ENCODE measurements around the gene ULK4. TPM values are rescaled to one million over a fixed set of nuclear protein-coding genes. Genes with fewer than 3 reads are reported as not detected.

ULK4 gene
- total RNA-seq, 1 experiment from 2014 or later = 6.3 TPM

GRCh38 chr3:41598402-41599126 is 363.3 kb downstream of the ULK4 start:
- no peaks in the 10 kb centered on the region for H3K36me3 ChIP-seq (ENCODE audit: control insufficient read depth in 1 of 2, insufficient read depth in 2 of 2, low read length in 2 of 2)
- DNase-seq (ENCODE audit: low read depth, low spot score) (no peak), ATAC-seq (no peak)
- TF ChIP-seq CTCF (IDR thresholded peaks at IDR 0.05 in 2 of 3, conservative IDR thresholded peaks at IDR 0.05 in 1 of 3; ENCODE audit: borderline replicate concordance in 1 of 3, insufficient read depth in 1 of 3, low read depth in 2 of 3, low read length in 2 of 3) (no peak), EZH2 (IDR thresholded peaks at IDR 0.05) (no peak)
- H2AFZ ChIP-seq (ENCODE audit: low read depth, low read length, poor library complexity, severe bottlenecking) = no peak overlapping the region
- H3K27ac ChIP-seq (ENCODE audit: low read depth, low read length) = no peak overlapping the region
- H3K9me3 ChIP-seq (ENCODE audit: control insufficient read depth in 1 of 2, insufficient read depth in 1 of 2, low read depth in 1 of 2, low read length in 2 of 2) = no peaks in the 10 kb centered on the region
- H3K27me3 ChIP-seq (ENCODE audit: insufficient read depth, low read length) = no peaks in the 10 kb centered on the region
- H3K9me2 ChIP-seq (ENCODE audit: insufficient read depth) = no peaks in the 10 kb centered on the region
- no peak overlapping the region for H3K9ac ChIP-seq (ENCODE audit: low read length)
- no peak overlapping the region for H3K4me2 ChIP-seq (ENCODE audit: low read length)
- intact Hi-C loops (cut with micrococcal nuclease) = no loop called here
- ChIA-PET CTCF (no interaction called here), POLR2A (no interaction called here), RAD21 (ENCODE audit: low non-redundant PET in 1 of 2, low total read pairs in 2 of 2, uncharacterized antibody in 2 of 2, unreplicated experiment in 2 of 2) (no interaction called here)
- no peaks in the 10 kb centered on the region for H3K4me1 ChIP-seq (ENCODE audit: control insufficient read depth in 1 of 2, insufficient read depth in 2 of 2, low read length in 2 of 2)
- no peaks in the 10 kb centered on the region for H3K79me2 ChIP-seq (ENCODE audit: insufficient read depth, low read length)
- H3K4me3 ChIP-seq (replicated peaks in 1 of 2; ENCODE audit: low read depth in 1 of 2, low read length in 2 of 2) = no peak overlapping the region
- H4K20me1 ChIP-seq (ENCODE audit: insufficient read depth) = no peaks in the 10 kb centered on the region
- no TSS peak for BruUV-seq (replicated peaks)

GRCh38 chr3:41593774-41594173 is 368.1 kb downstream of the ULK4 start:
- ChIA-PET CTCF (no interaction called here), POLR2A (no interaction called here), RAD21 (ENCODE audit: low non-redundant PET in 1 of 2, low total read pairs in 2 of 2, uncharacterized antibody in 2 of 2, unreplicated experiment in 2 of 2) (no interaction called here)
- no peaks in the 10 kb centered on the region for H3K27me3 ChIP-seq (ENCODE audit: insufficient read depth, low read length)
- H3K27ac ChIP-seq (ENCODE audit: low read depth, low read length) = no peak overlapping the region
- no peaks in the 10 kb centered on the region for H3K4me1 ChIP-seq (ENCODE audit: control insufficient read depth in 1 of 2, insufficient read depth in 2 of 2, low read length in 2 of 2)
- H3K4me3 ChIP-seq (replicated peaks in 1 of 2; ENCODE audit: low read depth in 1 of 2, low read length in 2 of 2) = no peak overlapping the region
- intact Hi-C loops (cut with micrococcal nuclease) = no loop called here
- DNase-seq (ENCODE audit: low read depth, low spot score) = no peak
- H3K4me2 ChIP-seq (ENCODE audit: low read length) = no peak overlapping the region
- H2AFZ ChIP-seq (ENCODE audit: low read depth, low read length, poor library complexity, severe bottlenecking) = no peak overlapping the region
- BruUV-seq (replicated peaks) = no TSS peak
- H3K9ac ChIP-seq (ENCODE audit: low read length) = no peak overlapping the region
- no peak for ATAC-seq
- H3K36me3 ChIP-seq (ENCODE audit: control insufficient read depth in 1 of 2, insufficient read depth in 2 of 2, low read length in 2 of 2) = no peaks in the 10 kb centered on the region
- H3K9me2 ChIP-seq (ENCODE audit: insufficient read depth) = no peaks in the 10 kb centered on the region
- no peaks in the 10 kb centered on the region for H4K20me1 ChIP-seq (ENCODE audit: insufficient read depth)
- H3K9me3 ChIP-seq (ENCODE audit: control insufficient read depth in 1 of 2, insufficient read depth in 1 of 2, low read depth in 1 of 2, low read length in 2 of 2) = no peaks in the 10 kb centered on the region
- H3K79me2 ChIP-seq (ENCODE audit: insufficient read depth, low read length) = no peaks in the 10 kb centered on the region
- TF ChIP-seq ATF3 (IDR thresholded peaks at IDR 0.05) = no peak
- no peak for TF ChIP-seq EZH2phosphoT487 (IDR thresholded peaks at IDR 0.05; ENCODE audit: borderline replicate concordance)
- TF ChIP-seq SRF (IDR thresholded peaks at IDR 0.05; ENCODE audit: low read depth) = no peak
- no peak for TF ChIP-seq TCF7L2 (IDR thresholded peaks at IDR 0.05; ENCODE audit: borderline replicate concordance, extremely low read depth, insufficient read depth, insufficient read length)
- TF ChIP-seq POLR2AphosphoS5 (IDR thresholded peaks at IDR 0.05; ENCODE audit: low read depth, low read length) = no peak
- no peak for TF ChIP-seq ZBTB33 (IDR thresholded peaks at IDR 0.05; ENCODE audit: extremely low read depth, insufficient replicate concordance, low read length)
- TF ChIP-seq REST (IDR thresholded peaks at IDR 0.05; ENCODE audit: low read depth) = no peak
- no peak for TF ChIP-seq SP1 (IDR thresholded peaks at IDR 0.05; ENCODE audit: low read depth)
- no peak for TF ChIP-seq POLR2A (IDR thresholded peaks at IDR 0.05; ENCODE audit: borderline replicate concordance, extremely low read depth, insufficient read depth, insufficient read length)
- TF ChIP-seq CBX3 (IDR thresholded peaks at IDR 0.05; ENCODE audit: low read depth) = no peak
